Vagina (tissue), 2 donors: Measurements from ENCODE around the gene TSC2. TPM values are rescaled to one million over a fixed set of nuclear protein-coding genes. Genes with fewer than 3 reads are reported as not detected.
A peak's percentile ranks its signal among the peaks of the same experiment; 100 is the strongest.

Source experiments
- DNase-seq, 2 donors: peaks; one replicate each; pipeline ENCODE4 v3.0.0-alpha.2; 2017; ENCODE audit errors: extremely low spot score in 2 of 2
- H3K27ac ChIP-seq: fragments of 200-600 bp; sonication (generic); one replicate; pipeline ENCODE4 v1.5.1; 2019
- H3K27me3 ChIP-seq: fragments of 200-600 bp; sonication (generic); one replicate; pipeline ENCODE4 v1.5.1; 2019
- H3K36me3 ChIP-seq, 2 donors: fragments of 200-600 bp; sonication (generic); one replicate each; pipeline ENCODE4 v1.5.1; 2017 to 2019
- H3K4me1 ChIP-seq: fragments of 200-600 bp; sonication (generic); one replicate; pipeline ENCODE4 v1.5.1; 2019
- H3K4me3 ChIP-seq, 2 donors: fragments of 200-600 bp; sonication (generic); 1 replicate in 1 of 2; 2 replicates in 1 of 2; pipeline ENCODE4 v1.5.1; 2016 to 2019
- H3K9me3 ChIP-seq: fragments of 200-600 bp; sonication (generic); one replicate; pipeline ENCODE4 v1.5.1; 2019
- POLR2A ChIP-seq, 2 donors: fragments of 450-650 bp; IDR thresholded peaks; one replicate each; pipeline ENCODE4 v1.6.1; 2017; ENCODE audit warnings: antibody characterized with exemption in 2 of 2, mild to moderate bottlenecking in 2 of 2, moderate library complexity in 2 of 2
- POLR2AphosphoS5 ChIP-seq, 2 donors: sonication (generic); formaldehyde crosslinking; IDR thresholded peaks; one replicate each; pipeline ENCODE4 v1.9.0; 2017; ENCODE audit warnings: antibody characterized with exemption in 2 of 2, mild to moderate bottlenecking in 2 of 2, low read depth in 1 of 2; ENCODE audit not compliant: insufficient read depth in 1 of 2
- intact Hi-C: fragments of 100-400 bp; cut with DNase I; formaldehyde crosslinking; loops from one replicate; pipeline ENCODE4 v1.15.1; 2023
- total RNA-seq: library from RNA; depleted of rRNA; stranded (reverse); fragments of >200 nt; gene quantifications from one replicate; pipeline ENCODE4 v1.2.3, GENCODE V29; 2016
- TF ChIP-seq, protein P1 (sequence below), 3 experiments: fragments of 450-650 bp in 2 of 3; fragments of 200-600 bp in 1 of 3; sonication (generic) in 1 of 3; IDR thresholded peaks; one replicate each; pipeline ENCODE4 v1.5.1; 2017 to 2019; ENCODE audit warnings: antibody characterized with exemption in 3 of 3, mild to moderate bottlenecking in 2 of 3, moderate library complexity in 2 of 3

TSC2 gene
- total RNA-seq, 1 donor from 2014 or later: 78.6 TPM

GRCh38 chr16:2084895-2085625, 37.3 kb downstream of the TSC2 start:
- H3K27ac ChIP-seq: peak overlapping the region; percentile 20
- H3K4me1 ChIP-seq: peaks cover 51% of the 10 kb centered on the region
- H3K27me3 ChIP-seq: no peaks in the 10 kb centered on the region
- no peak overlapping the region for H3K4me3 ChIP-seq
- intact Hi-C loops: no loop called here
- no peaks in the 10 kb centered on the region for H3K9me3 ChIP-seq
- TF ChIP-seq POLR2AphosphoS5 (IDR thresholded peaks at IDR 0.05; ENCODE audit: insufficient read depth in 1 of 2, low read depth in 1 of 2): no peak
- TF ChIP-seq POLR2A (IDR thresholded peaks at IDR 0.05): no peak
- TF ChIP-seq, protein P1, sequence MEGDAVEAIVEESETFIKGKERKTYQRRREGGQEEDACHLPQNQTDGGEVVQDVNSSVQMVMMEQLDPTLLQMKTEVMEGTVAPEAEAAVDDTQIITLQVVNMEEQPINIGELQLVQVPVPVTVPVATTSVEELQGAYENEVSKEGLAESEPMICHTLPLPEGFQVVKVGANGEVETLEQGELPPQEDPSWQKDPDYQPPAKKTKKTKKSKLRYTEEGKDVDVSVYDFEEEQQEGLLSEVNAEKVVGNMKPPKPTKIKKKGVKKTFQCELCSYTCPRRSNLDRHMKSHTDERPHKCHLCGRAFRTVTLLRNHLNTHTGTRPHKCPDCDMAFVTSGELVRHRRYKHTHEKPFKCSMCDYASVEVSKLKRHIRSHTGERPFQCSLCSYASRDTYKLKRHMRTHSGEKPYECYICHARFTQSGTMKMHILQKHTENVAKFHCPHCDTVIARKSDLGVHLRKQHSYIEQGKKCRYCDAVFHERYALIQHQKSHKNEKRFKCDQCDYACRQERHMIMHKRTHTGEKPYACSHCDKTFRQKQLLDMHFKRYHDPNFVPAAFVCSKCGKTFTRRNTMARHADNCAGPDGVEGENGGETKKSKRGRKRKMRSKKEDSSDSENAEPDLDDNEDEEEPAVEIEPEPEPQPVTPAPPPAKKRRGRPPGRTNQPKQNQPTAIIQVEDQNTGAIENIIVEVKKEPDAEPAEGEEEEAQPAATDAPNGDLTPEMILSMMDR (IDR thresholded peaks at IDR 0.05): no peak
- H3K36me3 ChIP-seq: peaks cover 0 to 38% of the 10 kb centered on the region in 2 donors
- no peak for DNase-seq

DNA sequence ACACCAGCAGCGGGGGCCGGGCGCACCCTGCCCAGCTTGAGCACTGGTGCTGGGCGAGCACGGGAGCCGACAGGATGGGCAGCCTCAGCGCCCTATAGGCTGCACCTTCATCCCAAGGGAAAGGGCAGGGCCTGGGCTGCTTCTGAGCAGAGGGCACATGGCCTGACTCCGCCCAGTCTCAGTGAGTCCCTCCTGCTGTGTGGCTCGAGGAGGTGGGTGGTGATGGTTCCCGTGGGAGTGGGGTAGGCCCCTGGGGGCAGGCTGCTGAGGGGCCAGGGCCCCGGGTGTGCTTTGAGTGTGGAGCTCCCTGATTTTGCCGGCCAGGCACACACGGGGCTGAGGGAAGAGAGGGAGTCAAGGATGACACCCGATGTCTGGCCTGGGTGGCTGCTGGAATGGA, 37.9 kb downstream of the TSC2 start:
- no peak for TF ChIP-seq POLR2AphosphoS5 (IDR thresholded peaks at IDR 0.05; ENCODE audit: insufficient read depth in 1 of 2, low read depth in 1 of 2)
- no peak for TF ChIP-seq POLR2A (IDR thresholded peaks at IDR 0.05)
- TF ChIP-seq, protein P1 (IDR thresholded peaks at IDR 0.05): no peak
- peak overlapping the region; percentile 20 for H3K27ac ChIP-seq

DNA sequence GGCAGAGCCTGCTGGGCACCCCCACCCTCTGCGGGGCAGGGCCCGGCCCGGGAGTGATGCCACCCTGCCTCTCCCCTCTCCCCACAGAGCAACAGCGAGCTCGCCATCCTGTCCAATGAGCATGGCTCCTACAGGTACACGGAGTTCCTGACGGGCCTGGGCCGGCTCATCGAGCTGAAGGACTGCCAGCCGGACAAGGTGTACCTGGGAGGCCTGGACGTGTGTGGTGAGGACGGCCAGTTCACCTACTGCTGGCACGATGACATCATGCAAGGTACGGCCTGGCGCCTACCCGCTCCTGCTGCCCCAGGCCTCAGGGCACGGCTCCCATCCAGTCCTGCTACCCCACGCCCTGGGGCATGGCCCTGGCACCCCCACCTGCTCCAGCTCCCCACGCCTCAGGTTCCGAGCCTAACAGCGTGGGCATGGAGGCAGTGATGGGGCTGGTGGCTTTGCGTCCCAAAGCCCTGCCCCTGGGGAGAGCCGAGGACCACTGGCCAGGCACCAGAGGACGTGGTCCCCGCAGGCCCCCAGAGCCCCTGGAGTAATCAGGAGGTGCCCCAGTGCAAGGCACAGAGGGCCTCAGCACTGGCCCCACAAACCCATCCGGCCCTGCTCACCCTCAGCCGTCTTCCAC, 38.4 kb downstream of the TSC2 start:
- DNase-seq: no peak
- Histone ChIP-seq H3K27me3 (no peaks in the 10 kb centered on the region), H3K4me3 (no peak overlapping the region), H3K27ac (peak overlapping the region; percentile 45), H3K4me1 (peaks cover 51% of the 10 kb centered on the region), H3K36me3 (peaks cover 0 to 36% of the 10 kb centered on the region in 2 donors), H3K9me3 (no peaks in the 10 kb centered on the region)
- no peak for TF ChIP-seq POLR2A (IDR thresholded peaks at IDR 0.05)
- peak in 1 of 2 donors; percentile 32 for TF ChIP-seq POLR2AphosphoS5 (IDR thresholded peaks at IDR 0.05; ENCODE audit: insufficient read depth in 1 of 2, low read depth in 1 of 2)
- TF ChIP-seq, protein P1 (IDR thresholded peaks at IDR 0.05): no peak
- intact Hi-C loops: no loop called here

More for the DNA sequence above, 37.9 kb downstream of the TSC2 start:
- peaks cover 0 to 38% of the 10 kb centered on the region in 2 donors for H3K36me3 ChIP-seq
- H3K4me3 ChIP-seq: no peak overlapping the region
- intact Hi-C loops: no loop called here
- H3K27me3 ChIP-seq: no peaks in the 10 kb centered on the region
- no peaks in the 10 kb centered on the region for H3K9me3 ChIP-seq
- H3K4me1 ChIP-seq: peaks cover 51% of the 10 kb centered on the region
- DNase-seq: no peak

GRCh38 chr16:2086812-2087747, 39.3 kb downstream of the TSC2 start:
- intact Hi-C loops: no loop called here
- Histone ChIP-seq H3K27ac (no peak overlapping the region), H3K4me1 (peaks cover 50% of the 10 kb centered on the region), H3K27me3 (no peaks in the 10 kb centered on the region), H3K9me3 (no peaks in the 10 kb centered on the region), H3K36me3 (peaks cover 0 to 43% of the 10 kb centered on the region in 2 donors), H3K4me3 (no peak overlapping the region)
- no peak for DNase-seq
- TF ChIP-seq, protein P1 (IDR thresholded peaks at IDR 0.05): no peak
- no peak for TF ChIP-seq POLR2A (IDR thresholded peaks at IDR 0.05)
- no peak for TF ChIP-seq POLR2AphosphoS5 (IDR thresholded peaks at IDR 0.05; ENCODE audit: insufficient read depth in 1 of 2, low read depth in 1 of 2)
